HEK293 (cell line): ENCODE results near the gene USP8.
A peak's percentile ranks its signal among the peaks of the same experiment; 100 is the strongest.

Experiments used
- CTCF ChIA-PET: fragments of 350-600 bp; formaldehyde crosslinking; extraction: SDS; loops from one replicate; lab custom pipeline; 2021; ENCODE audit warnings: antibody characterized with exemption; lab: Yijun Ruan, JAX
- POLR2A ChIA-PET: fragments of 300-600 bp; formaldehyde crosslinking; extraction: SDS; loops from one replicate; lab custom pipeline; 2020; ENCODE audit warnings: antibody characterized with exemption, inconsistent platforms; lab: Yijun Ruan, JAX
- H3K27ac ChIP-seq: fragments of 200-500 bp; sonication (Bioruptor generic); 2 replicates; pipeline ENCODE4 v1.5.1; 2014; ENCODE audit warnings: low read depth, low read length, control low read depth, inconsistent platforms; ENCODE audit errors: extremely low read depth
- H3K36me3 ChIP-seq, 2 experiments: fragments of 200-500 bp in 1 of 2; sonication (Bioruptor generic) in 1 of 2; 1 replicate in 1 of 2; 2 replicates in 1 of 2; pipeline ENCODE4 v1.5.1; 2014 to 2017; ENCODE audit warnings: inconsistent platforms in 2 of 2, low read length in 2 of 2; ENCODE audit not compliant: control insufficient read depth in 2 of 2, insufficient read depth in 1 of 2
- H3K4me1 ChIP-seq: fragments of 200-500 bp; sonication (Bioruptor generic); 2 replicates; pipeline ENCODE4 v1.5.1; 2014; ENCODE audit warnings: mild to moderate bottlenecking, low read length, inconsistent platforms; ENCODE audit not compliant: control insufficient read depth, insufficient read depth
- H3K4me3 ChIP-seq: 2 replicates; pipeline ENCODE4 v1.5.1; 2011; ENCODE audit warnings: low read depth, mild to moderate bottlenecking, control low read depth, low read length, moderate library complexity
- H3K9me3 ChIP-seq: fragments of 200-500 bp; sonication (Bioruptor generic); 2 replicates; pipeline ENCODE4 v1.5.1; 2014; ENCODE audit warnings: low read depth, low read length, inconsistent platforms; ENCODE audit not compliant: control insufficient read depth, insufficient read depth
- SCRT1 ChIP-seq: fragments of 450-650 bp; formaldehyde crosslinking; IDR thresholded peaks from 2 replicates; pipeline ENCODE4 v1.5.1; 2016; ENCODE audit warnings: missing biosample characterization, missing genetic modification characterization, borderline replicate concordance
- SCRT2 ChIP-seq: fragments of 450-650 bp; formaldehyde crosslinking; IDR thresholded peaks from 2 replicates; pipeline ENCODE4 v1.5.1; 2016; ENCODE audit warnings: missing biosample characterization, missing genetic modification characterization
- YY1 ChIP-seq: fragments of 450-650 bp; formaldehyde crosslinking; IDR thresholded peaks from 2 replicates; pipeline ENCODE4 v1.5.1; 2018; ENCODE audit warnings: missing biosample characterization, missing genetic modification characterization
- ZBTB17 ChIP-seq: fragments of 450-650 bp; formaldehyde crosslinking; IDR thresholded peaks from 2 replicates; pipeline ENCODE4 v1.5.1; 2016; ENCODE audit warnings: missing biosample characterization, missing genetic modification characterization
- ZFP69B ChIP-seq: fragments of 450-650 bp; formaldehyde crosslinking; IDR thresholded peaks from 2 replicates; pipeline ENCODE4 v1.5.1; 2016; ENCODE audit warnings: missing biosample characterization, missing genetic modification characterization
- ZNF184 ChIP-seq: fragments of 450-650 bp; IDR thresholded peaks from 2 replicates; pipeline ENCODE4 v1.5.1; 2018; ENCODE audit warnings: missing biosample characterization, mild to moderate bottlenecking, missing genetic modification characterization
- ZNF211 ChIP-seq: fragments of 450-650 bp; formaldehyde crosslinking; IDR thresholded peaks from 2 replicates; pipeline ENCODE4 v1.5.1; 2016; ENCODE audit warnings: low read depth, missing biosample characterization, missing genetic modification characterization
- ZNF223 ChIP-seq: fragments of 450-650 bp; formaldehyde crosslinking; IDR thresholded peaks from 2 replicates; pipeline ENCODE4 v1.5.1; 2016; ENCODE audit warnings: missing biosample characterization, missing genetic modification characterization
- ZNF311 ChIP-seq: fragments of 450-650 bp; formaldehyde crosslinking; IDR thresholded peaks from 2 replicates; pipeline ENCODE4 v1.5.1; 2017; ENCODE audit warnings: missing biosample characterization, missing genetic modification characterization, borderline replicate concordance
- ZNF350 ChIP-seq: fragments of 450-650 bp; formaldehyde crosslinking; IDR thresholded peaks from 2 replicates; pipeline ENCODE4 v1.5.0; 2017; ENCODE audit warnings: missing biosample characterization, mild to moderate bottlenecking, missing genetic modification characterization
- ZNF530 ChIP-seq: fragments of 450-650 bp; formaldehyde crosslinking; IDR thresholded peaks from 2 replicates; pipeline ENCODE4 v1.5.1; 2016; ENCODE audit warnings: low read depth, missing biosample characterization, missing genetic modification characterization
- ZNF610 ChIP-seq: fragments of 450-650 bp; formaldehyde crosslinking; IDR thresholded peaks from 2 replicates; pipeline ENCODE4 v1.5.1; 2016; ENCODE audit warnings: missing biosample characterization, missing genetic modification characterization, borderline replicate concordance
- ZNF623 ChIP-seq: fragments of 450-650 bp; formaldehyde crosslinking; IDR thresholded peaks from 2 replicates; pipeline ENCODE4 v1.5.1; 2016; ENCODE audit warnings: missing biosample characterization, missing genetic modification characterization
- TF ChIP-seq, protein P1 (sequence below): fragments of 450-650 bp; formaldehyde crosslinking; IDR thresholded peaks from 2 replicates; pipeline ENCODE4 v1.5.1; 2016; ENCODE audit warnings: missing biosample characterization, missing genetic modification characterization
- TF ChIP-seq, protein P2 (sequence below): fragments of 450-650 bp; formaldehyde crosslinking; IDR thresholded peaks from 2 replicates; pipeline ENCODE4 v1.5.1; 2017; ENCODE audit warnings: missing biosample characterization, missing genetic modification characterization
- TF ChIP-seq, protein P3 (sequence below): fragments of 450-650 bp; formaldehyde crosslinking; conservative IDR thresholded peaks from 2 replicates; pipeline ENCODE4 v1.5.1; 2016; ENCODE audit warnings: low read depth, missing biosample characterization, missing genetic modification characterization

The USP8 gene

DNA sequence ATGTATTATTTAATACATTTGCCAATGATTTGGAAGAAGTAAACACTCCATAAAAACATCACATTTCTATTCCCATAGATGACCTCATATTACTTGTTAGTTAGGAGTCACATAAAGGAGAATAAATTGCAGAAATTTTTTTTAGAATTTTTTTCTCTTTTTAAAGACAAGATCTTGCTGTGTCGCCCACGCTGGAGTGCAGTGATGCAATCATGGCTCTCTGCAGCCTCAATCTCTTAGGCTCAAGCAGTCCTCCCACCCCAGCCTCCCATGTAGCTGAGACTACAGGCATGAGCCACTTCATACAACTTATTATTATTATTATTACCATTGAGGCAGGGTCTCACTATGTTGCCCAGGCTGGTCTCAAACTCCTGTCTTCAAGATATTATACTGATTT is 12.3 kb upstream of the USP8 start:
- CTCF ChIA-PET, result interaction anchor here (0.6 kb wide), 1 partner anchor 228 kb away, joined by 5 read pairs; no protein-coding TSS in a partner anchor

DNA sequence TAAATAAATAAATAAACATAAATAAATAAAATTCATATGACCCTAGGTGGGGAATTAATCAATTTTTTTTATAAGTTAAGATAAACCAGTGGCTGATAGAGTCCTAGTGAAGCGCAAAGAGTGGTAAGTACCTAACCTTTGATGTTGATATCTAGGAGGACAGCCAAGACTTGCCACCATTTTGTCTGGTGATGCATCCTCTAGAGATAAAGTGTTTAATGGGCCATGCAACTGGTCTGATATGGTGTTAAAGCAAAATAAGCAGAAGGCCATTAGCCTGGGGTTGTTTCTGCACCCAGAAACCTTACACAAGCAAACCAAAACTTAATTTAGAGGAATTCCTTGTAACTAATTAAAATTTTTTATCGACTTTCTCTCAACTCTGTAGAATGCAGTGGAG is 9.6 kb upstream of the USP8 start:
- Histone ChIP-seq H3K27ac (no peak overlapping the region), H3K4me3 (no peak overlapping the region), H3K4me1 (no peaks in the 10 kb centered on the region), H3K9me3 (no peaks in the 10 kb centered on the region), H3K36me3 (no peaks in the 10 kb centered on the region)
- ChIA-PET CTCF (no interaction called here), POLR2A (no interaction called here)
- TF ChIP-seq ZNF623 (tag by site-specific recombination) (no peak), SCRT1 (tag by site-specific recombination) (no peak), ZNF184 (tag by site-specific recombination) (no peak), YY1 (tag by site-specific recombination) (no peak), ZNF530 (tag by site-specific recombination) (no peak), ZFP69B (tag by site-specific recombination) (no peak), ZNF223 (tag by site-specific recombination) (no peak)
- TF ChIP-seq, protein P1, sequence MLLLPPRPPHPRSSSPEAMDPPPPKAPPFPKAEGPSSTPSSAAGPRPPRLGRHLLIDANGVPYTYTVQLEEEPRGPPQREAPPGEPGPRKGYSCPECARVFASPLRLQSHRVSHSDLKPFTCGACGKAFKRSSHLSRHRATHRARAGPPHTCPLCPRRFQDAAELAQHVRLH, result no peak

More for the DNA sequence above, 12.3 kb upstream of the USP8 start:
- Histone ChIP-seq H3K36me3 (no peaks in the 10 kb centered on the region), H3K4me1 (no peaks in the 10 kb centered on the region), H3K27ac (no peak overlapping the region)
- TF ChIP-seq SCRT2 (tag by site-specific recombination) (no peak), ZNF350 (tag by site-specific recombination) (no peak), ZBTB17 (no peak), ZNF610 (tag by site-specific recombination) (no peak), ZNF211 (tag by site-specific recombination) (no peak)
- TF ChIP-seq, protein P2, sequence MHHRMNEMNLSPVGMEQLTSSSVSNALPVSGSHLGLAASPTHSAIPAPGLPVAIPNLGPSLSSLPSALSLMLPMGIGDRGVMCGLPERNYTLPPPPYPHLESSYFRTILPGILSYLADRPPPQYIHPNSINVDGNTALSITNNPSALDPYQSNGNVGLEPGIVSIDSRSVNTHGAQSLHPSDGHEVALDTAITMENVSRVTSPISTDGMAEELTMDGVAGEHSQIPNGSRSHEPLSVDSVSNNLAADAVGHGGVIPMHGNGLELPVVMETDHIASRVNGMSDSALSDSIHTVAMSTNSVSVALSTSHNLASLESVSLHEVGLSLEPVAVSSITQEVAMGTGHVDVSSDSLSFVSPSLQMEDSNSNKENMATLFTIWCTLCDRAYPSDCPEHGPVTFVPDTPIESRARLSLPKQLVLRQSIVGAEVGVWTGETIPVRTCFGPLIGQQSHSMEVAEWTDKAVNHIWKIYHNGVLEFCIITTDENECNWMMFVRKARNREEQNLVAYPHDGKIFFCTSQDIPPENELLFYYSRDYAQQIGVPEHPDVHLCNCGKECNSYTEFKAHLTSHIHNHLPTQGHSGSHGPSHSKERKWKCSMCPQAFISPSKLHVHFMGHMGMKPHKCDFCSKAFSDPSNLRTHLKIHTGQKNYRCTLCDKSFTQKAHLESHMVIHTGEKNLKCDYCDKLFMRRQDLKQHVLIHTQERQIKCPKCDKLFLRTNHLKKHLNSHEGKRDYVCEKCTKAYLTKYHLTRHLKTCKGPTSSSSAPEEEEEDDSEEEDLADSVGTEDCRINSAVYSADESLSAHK, result no peak
- TF ChIP-seq, all 188 proteins: peak for 0
- Histone ChIP-seq H3K4me3 (no peak overlapping the region), H3K9me3 (no peaks in the 10 kb centered on the region)
- POLR2A ChIA-PET, result no interaction called here

DNA sequence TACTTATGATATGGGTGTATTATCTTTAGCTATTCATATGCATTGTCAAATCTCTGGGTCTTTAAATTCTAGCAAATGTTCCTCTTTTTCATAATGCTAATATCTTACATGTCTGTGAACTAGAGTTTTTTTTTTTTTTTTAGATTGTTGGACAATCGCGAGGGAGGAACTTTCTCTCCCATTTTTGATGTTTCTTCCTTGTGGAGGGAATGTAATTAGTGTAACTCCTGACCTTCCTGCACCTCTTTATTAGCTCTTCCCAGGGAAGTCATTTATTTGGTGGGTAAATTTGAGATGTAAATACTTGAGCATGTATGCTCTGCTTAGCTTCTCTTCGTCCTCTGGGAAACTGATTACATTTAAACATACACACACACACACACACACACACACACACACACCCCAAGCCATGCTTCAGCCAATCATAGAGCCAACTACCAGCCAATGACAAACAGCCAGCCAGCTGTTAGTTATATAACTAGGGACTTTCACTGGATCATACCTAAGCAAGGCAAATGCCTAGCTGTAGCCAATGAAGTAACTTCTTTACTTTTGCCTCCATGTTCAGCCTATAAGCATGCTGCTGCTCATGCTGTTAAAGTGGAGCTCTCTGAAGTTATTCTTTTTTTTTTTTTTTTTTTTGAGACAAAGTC is 8.3 kb upstream of the USP8 start:
- H3K9me3 ChIP-seq, result no peaks in the 10 kb centered on the region

More for the DNA sequence above, 8.3 kb upstream of the USP8 start:
- H3K27ac ChIP-seq, result no peak overlapping the region
- ChIA-PET POLR2A (interaction anchor here (0.6 kb wide), 1 partner anchor 9 kb away, joined by 4 read pairs; no protein-coding TSS in a partner anchor), CTCF (interaction anchor here (0.7 kb wide), 1 partner anchor 1300 kb away, joined by 4 read pairs; no protein-coding TSS in a partner anchor)
- no peaks in the 10 kb centered on the region for H3K36me3 ChIP-seq
- no peak for TF ChIP-seq ZNF311
- TF ChIP-seq, protein P3, sequence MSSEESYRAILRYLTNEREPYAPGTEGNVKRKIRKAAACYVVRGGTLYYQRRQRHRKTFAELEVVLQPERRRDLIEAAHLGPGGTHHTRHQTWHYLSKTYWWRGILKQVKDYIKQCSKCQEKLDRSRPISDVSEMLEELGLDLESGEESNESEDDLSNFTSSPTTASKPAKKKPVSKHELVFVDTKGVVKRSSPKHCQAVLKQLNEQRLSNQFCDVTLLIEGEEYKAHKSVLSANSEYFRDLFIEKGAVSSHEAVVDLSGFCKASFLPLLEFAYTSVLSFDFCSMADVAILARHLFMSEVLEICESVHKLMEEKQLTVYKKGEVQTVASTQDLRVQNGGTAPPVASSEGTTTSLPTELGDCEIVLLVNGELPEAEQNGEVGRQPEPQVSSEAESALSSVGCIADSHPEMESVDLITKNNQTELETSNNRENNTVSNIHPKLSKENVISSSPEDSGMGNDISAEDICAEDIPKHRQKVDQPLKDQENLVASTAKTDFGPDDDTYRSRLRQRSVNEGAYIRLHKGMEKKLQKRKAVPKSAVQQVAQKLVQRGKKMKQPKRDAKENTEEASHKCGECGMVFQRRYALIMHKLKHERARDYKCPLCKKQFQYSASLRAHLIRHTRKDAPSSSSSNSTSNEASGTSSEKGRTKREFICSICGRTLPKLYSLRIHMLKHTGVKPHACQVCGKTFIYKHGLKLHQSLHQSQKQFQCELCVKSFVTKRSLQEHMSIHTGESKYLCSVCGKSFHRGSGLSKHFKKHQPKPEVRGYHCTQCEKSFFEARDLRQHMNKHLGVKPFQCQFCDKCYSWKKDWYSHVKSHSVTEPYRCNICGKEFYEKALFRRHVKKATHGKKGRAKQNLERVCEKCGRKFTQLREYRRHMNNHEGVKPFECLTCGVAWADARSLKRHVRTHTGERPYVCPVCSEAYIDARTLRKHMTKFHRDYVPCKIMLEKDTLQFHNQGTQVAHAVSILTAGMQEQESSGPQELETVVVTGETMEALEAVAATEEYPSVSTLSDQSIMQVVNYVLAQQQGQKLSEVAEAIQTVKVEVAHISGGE (tag by site-specific recombination), result peak; percentile 61
- TF ChIP-seq, all 188 proteins: peak for 1
- no peak overlapping the region for H3K4me3 ChIP-seq
- no peaks in the 10 kb centered on the region for H3K4me1 ChIP-seq
